ENCODE data around the gene SLC4A1AP.

- TF ChIP-seq CTCF (conservative IDR thresholded peaks at IDR 0.05; ENCODE audit: low read depth, low read length), result no peak
- no peak for TF ChIP-seq EZH2phosphoT487 (IDR thresholded peaks at IDR 0.05; ENCODE audit: borderline replicate concordance, low read length)
Measured at GRCh38 chr2:27624943-27625342, 38.7 kb upstream of the SLC4A1AP start.
